T follicular helper cell (primary cell): ENCODE data around the gene CREBL2.
"Not testable (repeated sequence)": the region's sequence is repeated elsewhere in the genome, so short reads cannot be mapped to it uniquely, and the experiment has no call there.

Experiments used
- DNase-seq: peaks from one replicate; pipeline ENCODE4 v3.0.0-alpha.2; 2020; ENCODE audit warnings: low read depth

CREBL2 gene

DNA sequence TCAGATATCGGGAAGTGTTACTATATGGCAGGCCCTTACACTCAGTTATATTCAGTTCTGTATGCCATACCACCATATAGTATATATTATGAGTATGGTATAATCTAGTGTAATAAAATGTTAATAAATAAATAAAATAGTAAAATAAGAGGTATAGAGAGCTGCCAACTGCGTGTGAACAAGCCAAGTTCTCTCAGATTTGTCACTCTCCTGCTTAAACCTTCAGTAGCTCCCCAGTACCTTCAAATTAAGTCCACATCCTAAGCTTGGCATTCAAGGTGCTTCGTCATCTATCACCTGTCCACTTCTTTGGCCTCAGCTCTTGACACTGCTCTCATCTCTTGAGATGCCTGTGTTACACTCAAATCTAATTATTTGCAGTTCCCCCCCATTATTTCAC, 12.8 kb upstream of the CREBL2 start:
- no peak for DNase-seq

DNA sequence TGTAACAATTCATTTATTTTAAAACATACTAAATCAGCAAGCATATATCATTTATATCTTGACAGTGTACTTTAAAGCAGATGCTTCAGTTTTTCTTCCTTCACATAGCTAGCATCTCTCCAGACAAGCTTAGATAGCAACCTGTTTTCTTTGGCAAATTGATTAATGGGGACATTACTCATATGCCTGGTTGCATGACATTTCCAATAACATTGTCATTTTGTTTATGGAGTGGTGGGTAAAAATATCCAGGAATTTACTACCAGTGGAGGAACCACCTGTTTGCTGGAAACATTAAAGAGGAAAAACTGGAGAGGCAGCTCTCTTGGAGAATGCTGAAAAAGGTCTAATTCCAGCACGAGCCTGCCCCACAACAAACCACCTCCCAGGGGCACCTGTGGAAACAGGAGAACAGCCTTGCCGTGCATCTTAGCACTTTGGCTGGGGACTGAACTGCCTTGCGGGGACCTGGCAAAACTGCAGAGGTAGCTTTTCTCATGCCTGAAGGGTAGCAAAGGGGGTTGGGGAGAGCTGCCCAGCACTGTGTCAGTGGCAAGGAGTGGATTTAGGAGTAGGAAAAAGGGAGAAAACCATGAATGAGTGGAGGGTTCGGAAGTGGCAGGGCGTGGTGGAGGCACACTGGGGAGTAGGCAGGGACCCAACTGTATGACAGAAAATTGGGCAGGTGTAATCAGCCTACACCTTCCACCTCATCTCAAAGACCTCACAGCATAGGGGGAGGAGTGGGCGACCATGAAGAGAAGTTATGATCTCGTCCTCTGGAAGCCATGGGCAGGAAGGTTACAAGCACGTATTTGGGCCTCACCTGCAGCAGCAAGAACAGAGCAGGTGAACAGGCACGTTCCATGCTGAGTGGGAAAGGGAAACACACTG, 11.7 kb upstream of the CREBL2 start:
- no peak for DNase-seq

DNA sequence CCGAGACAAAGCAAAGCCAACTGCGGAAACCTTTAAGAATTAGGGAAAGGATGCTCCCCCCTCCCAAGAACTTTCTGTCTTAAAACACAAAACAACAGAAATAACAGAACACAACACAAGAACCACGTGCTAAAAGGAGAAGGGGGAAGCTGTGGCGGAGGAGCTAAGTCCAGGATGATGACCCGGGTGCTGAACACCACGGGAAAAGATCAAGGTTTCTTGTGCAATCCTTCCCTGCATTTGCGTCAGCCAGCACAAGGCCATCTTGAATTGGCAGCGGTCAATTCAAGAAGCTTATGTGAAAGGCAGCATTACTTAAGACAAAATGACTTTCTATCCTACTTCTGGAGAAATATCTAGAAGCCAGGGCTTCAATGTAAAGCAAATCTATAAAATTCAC, 11.0 kb upstream of the CREBL2 start:
- DNase-seq = no peak

DNA sequence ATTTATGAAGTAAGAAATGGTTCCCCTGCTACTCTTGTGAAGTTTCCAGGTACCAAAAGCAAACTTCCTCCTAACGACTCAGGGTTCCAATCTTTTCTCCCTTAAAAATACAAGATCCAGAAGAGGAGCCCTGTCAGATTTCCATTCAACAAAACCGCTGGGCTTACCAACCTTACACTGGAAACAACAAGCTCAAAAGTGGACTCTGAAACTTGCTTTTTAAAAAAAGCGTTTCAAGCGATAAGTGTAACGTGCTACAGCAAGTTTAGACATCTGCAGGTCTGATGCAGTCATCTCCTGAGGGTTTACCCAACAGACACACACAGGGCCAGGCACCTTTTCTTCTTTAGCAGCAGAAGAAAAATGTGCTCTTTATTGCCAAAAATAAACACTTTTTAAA, 6.9 kb upstream of the CREBL2 start:
- DNase-seq = no peak

DNA sequence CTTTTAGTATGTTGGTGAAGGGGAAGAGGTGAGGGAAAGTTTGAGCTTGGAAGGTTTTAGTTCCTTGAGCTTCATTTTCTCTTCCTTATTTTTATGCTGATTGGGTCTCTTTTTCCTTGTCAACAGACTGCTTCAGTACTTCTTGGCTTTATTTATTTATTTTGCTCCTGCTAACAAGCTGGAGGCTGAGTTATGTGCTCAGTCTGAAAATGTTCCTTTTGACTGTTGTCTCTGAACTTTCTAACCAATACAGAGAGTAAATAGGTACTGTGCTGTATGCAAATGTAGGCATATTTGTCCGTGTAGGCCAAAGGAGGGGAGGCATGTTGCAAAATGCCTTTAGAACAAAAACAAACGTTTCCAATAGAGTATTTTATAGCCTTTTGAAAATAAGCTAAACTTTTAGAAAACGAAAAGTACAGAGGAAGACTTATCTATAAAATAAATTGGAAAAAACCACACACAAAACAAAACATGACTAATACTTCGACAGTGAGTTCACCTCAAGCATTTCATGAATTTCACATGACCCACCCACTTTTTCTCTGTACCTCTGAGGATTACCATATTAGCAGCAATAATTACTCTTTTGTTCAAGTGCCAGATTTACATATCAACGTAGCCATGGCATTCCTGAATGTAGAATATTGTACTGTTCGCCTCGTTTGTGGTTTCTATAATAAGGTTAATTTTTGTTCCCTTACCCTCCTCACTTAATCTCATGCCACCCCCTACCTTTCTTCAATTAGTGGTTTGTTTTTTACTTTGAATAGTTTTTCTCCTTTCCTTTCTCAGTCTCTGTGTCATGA, 4.7 kb upstream of the CREBL2 start:
- DNase-seq = no peak

DNA sequence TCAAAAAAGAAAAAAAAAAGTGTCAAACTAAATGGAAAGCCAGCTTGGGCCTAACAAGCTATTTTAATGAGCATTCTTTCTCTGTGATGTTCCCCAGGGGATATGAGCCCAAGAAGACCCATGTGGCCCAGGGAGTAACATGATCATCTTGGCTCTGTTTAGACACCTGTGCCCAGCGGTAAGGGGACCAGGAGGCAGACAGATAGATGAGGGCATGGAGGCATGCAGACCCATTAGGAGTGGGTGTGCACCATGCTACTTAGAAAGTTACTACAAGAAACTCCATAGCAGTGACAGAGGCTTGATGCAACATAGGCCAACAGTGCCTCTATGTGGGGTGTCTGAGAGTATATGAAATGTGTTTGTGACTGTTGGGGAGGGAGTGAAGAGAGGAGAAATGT, 3.1 kb upstream of the CREBL2 start:
- no peak for DNase-seq

DNA sequence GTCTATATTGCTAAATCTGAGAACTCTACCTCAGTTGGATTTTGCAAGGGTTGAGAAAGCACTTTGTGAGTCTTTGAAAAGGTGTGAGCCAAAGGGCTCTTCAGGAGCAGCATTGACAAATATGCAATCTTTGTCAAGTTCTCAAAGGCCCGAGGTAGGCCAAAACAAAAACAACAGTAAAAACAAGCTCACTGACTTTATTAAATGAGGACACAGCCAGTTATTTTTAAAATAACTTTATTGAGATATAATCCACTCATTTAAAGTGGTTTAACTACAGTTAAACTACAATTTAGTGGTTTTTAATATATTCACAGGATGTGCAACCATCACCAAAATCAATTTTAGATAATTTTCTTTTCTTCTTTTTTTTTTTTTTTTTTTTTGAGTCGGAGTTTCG, 2.0 kb upstream of the CREBL2 start:
- no peak for DNase-seq

DNA sequence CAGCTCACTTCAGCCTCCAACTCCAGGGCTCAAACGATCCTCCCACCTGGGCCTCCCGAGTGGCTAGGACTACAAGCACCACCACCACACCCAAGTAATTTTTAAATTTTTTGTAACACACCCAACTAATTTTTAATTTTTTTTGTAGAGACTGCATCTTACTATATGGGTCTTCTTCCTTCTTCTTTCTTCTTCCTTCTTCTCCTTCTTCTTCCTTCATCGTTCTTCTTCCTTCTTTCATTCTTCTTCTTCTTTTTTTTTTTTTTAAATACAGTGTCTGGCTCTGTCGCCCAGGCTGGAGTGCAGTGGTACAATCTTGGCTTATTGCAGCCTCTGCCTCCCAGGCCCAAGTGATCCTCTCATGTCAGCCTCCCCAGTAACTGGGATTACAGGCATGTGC, 965 bp upstream of the CREBL2 start:
- DNase-seq = no peak

DNA sequence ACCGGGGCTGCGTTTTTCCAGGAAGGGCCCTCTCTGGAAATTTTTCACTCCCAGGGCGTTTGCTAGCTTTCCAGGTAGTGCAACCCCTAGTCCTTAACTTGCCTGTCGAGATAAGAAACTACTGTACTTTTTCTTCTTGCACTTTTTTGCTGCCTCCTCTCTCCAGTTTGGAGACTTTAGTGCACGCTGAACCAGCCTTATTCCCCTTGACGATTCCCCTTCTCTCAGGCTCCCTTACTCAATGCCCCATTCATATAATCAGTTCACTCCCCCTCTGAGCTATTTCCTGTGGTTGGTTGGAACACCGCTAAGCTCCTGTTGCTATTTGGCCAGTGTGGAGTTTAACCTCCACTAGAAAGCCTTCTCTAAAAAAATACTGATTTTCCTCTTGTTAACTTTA, 682 bp downstream of the CREBL2 start:
- DNase-seq = no peak

DNA sequence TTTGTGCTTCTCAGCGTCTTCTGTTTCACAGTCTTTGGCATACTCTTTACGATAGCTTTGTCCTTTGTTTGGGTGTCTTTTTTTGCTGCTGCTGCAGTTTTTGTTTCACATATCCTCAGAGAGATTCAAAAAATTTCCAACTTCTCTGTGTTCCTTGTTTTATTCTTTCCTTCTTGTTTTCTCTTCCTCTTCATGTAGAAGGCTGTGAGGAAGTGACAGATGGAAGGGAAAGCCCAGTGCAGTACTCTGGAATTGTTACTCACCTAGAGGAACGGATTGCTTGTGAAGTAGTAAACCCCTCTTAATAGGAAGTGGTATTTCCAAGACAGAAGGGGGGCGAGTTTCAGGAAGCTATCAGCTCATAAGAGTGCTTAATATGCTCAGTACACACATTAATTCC, 1.7 kb downstream of the CREBL2 start:
- DNase-seq = no peak

DNA sequence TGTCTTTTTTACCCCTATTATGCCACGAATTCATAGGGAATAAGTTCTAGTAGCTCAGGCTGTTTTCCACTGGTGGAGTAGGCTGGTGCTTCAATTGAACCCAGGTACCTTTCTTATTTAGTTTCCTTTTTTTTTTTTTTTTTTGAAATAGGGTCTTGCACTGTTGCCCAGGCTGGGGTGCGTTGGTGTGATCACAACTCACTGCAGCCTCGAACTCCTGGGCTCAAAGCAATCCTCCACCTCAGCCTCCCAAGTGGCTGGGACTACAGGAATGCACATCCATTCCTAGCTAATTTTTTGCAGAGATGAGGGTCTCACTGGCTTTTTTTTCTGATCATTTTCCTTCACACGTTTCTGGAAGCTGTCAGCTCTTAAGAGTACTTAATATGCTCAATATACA, 2.7 kb downstream of the CREBL2 start:
- no peak for DNase-seq

DNA sequence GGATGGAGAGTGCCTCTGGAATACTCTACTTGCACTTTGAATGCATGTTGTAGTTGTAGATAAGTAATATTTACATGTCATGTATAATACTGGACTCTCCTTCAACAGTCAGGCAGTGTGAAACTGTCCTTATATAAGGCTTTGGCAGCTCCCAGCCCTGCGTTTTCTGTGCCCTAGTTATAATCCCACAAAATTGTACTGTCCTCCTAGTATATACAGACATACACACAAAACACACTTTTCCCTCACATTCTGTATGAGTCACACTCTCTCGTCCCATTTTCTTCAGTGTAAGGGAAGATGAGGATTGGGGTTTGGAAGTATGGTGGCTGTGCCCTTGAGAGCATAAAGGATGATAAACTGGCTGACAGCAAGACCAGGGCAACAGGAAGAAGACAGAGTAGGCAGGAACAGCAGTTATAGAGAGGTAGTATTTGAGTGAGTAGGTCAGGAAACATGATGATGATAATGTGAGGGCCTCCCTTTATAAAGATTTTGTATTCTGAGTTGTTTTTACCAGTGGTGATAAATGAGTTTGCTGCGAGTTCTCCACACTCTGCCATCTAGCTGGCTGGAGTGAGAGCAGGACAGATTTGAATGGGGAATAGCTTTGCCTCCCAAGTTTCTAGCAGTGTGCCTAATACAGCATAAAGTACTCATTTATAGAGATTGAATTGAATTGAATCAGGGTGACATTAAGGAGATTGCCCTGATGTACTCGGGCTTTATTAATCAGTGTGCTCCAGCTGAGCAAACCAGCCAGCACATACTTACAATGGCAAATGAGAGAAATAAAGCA, 5.0 kb downstream of the CREBL2 start:
- DNase-seq = no peak

DNA sequence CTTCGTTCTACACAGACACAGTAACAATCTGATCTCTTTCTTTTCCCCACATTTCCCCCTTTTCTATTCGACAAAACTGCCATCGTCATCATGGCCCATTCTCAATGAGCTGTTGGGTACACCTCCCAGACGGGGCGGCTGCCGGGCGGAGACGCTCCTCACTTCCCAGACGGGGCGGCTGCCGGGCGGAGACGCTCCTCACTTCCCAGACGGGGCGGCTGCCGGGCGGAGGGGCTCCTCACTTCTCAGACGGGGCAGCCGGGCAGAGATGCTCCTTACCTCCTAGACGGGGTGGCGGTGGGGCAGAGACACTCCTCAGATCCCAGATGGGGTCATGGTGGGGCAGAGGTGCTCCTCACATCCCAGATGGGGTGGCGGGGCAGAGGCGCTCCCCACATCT, 6.4 kb downstream of the CREBL2 start:
- not testable (repeated sequence) for DNase-seq

DNA sequence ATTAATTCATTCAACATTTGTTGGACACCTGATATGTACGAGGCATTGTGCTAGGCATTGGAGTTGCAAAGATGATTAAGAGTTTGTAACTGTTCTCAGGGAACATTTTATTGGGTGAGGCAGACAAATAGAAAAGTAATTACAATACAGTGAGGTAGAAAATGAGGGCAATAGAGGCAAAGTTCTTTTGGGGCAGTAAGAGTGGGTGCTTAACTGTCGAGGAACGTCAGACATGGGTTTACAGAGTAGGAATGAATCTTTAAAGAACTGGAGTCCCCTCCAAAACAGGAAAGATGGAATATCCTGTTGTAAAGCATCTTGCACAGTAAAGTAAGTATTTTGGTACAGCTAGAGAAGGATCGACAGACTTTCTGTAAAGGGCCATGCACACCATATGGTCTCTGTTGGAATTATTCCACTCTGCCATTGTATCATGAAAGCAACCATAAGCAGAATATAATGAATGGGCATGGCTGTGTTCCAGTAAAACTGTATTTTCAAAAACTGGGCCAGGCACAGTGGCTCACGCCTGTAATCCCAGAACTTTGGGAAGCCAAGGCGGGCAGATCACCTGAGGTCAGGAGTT, 9.1 kb downstream of the CREBL2 start:
- DNase-seq = no peak

DNA sequence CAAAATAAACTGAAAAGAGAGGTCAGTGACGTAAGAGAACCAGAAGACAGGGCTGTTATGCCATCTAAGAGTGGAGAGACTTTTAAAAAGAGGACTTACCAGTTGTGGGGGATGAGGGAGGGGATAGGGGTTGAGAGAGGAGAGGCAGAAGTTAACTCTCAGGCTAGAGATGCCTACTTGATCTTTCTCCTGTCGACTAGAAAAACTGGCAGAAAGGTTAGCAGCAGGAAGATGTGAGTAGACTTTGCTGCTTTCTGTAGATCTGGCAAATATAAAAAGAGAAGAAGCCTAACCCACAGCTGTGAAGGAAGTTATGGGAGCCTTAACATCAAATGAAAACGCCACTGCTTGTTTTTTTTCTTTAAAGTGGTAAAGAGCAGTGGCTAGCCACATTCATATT, 10.7 kb downstream of the CREBL2 start:
- no peak for DNase-seq

DNA sequence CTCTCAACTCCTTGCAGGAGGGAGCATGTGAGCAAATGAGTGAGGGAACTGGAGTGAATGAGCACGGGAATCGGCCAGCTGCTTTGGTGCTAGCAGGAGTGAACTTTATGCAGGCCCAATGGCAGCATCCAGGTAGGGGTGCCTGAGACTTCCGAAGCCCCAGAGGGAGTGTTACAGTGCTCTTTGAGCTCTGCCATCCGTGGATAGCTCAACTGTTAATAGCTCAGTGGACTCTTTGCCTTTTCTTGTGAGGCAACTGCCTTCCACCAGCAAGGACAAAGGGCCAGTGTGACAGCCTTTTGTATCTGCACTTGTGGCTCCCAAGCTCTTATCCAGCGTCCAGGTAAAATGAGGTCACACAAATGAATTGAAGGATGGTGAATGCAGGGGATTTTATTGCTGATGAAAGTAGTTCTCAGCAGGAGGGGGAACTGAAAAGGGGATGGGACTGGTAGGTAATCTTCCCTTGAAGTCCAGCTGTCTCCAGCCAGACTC, 12.9 kb downstream of the CREBL2 start:
- no peak for DNase-seq

DNA sequence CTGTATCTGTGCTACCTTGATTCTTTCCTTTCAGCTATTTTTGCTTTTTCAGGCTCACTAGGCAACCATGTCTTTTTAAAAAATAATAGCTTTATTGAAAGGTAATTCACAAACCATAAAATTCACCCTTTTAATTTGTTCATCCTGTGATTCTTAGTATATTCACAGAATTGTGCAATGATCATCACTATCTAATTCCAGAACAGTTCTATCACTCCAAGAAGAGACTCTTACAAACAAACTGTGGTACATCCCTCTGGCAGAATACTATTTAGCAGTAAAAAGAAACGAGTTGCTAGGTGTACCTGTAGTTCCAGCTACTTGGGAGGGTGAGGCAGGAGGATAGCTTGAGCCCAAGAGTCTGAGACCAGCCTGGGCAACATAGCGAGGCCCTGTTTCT, 14.8 kb downstream of the CREBL2 start:
- DNase-seq = no peak

DNA sequence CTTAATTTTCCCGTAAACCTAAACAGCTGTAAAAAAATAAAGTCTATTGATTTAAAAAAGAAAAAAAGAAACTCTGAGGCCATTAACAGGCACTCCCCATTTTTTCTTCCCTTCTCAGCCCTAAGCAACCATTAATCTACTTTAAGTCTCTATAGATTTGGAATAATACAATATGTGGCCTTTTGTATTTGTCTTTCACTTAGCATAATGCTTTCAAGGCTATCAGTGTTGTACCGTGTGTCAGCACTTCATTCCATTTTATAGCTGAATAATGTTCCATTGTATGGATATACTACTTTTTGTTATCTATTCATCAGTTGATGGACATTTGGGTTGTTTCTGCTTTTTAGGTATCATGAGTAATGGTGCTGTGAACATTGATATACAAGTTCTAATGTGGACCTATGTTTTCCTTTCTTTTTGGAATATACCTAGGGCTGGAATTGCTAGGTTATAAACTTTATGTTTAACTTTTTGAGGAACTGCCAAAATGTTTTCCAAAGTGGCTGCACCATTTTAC, 15.7 kb downstream of the CREBL2 start:
- DNase-seq = no peak

DNA sequence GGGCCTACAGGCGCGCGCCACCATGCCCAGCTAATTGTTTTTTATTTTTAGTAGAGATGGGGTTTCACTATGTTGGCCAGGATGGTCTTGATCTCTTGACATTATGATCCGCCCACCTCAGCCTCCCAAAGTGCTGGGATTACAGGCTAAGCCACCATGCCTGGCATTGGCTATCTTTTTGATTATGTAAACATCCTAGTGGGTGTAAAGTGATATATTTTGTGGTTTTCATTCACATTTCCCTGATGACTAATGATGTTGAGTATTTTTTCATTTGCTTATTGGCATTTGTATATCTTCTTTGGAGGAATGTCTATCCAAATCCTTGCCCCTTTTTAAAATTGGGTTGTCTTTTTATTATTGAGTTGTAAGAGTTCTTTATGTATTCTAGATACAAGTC, 16.3 kb downstream of the CREBL2 start:
- no peak for DNase-seq

DNA sequence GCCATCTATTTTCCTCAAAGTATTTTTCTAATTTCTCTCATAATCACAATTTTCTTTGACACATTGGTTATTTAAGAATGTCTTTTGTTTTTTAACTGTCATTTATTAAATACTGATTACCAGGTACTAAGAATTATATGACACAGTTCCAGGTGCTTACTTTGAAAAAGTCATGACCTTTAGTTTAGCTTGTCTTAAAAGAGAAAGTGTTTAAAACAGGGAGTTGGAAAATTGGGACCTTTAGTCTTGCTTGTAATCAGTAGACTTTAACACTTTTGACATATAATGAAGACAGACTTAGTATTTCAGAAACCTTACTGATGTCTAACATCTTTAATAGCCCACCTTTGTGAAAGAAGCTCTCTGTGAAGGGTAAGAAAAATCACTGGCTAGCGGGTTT, 19.2 kb downstream of the CREBL2 start:
- no peak for DNase-seq

DNA sequence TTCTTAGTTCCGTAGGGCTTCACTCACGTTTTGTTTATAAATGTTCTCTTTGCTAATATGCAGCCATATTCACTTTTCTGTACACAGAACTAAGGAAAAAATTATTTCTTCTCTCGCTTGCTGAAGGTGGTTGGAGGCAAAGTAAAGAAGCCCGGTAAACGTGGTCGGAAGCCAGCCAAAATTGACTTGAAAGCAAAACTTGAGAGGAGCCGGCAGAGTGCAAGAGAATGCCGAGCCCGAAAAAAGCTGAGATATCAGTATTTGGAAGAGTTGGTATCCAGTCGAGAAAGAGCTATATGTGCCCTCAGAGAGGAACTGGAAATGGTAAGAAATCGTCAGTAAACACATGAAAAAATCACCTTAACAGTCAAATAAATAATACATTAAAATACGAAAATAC, 24.0 kb downstream of the CREBL2 start:
- DNase-seq = no peak

DNA sequence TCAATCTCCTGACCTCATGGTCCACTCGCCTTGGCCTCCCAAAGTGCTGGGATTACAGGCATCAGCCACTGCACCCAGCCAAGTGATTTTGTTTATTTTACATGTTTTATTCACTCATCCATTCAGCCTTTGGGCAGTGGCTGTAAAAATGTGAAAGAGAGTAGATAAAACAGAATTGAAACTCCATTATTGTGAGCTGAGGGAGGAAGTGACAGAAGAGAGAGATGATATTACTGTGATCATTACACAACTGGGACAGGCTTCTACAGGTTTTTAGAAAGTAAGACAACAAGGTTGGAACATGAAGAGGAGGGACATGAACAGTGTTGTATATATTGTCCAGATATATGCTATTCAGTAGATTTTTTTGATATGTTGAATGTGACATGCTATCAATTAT, 25.0 kb downstream of the CREBL2 start:
- no peak for DNase-seq
